Stimulated activated CD4-positive, alpha-beta T cell treated with anti-CD3 and anti-CD28 coated beads, Interleukin-1b, Interleukin-23, amount 100 ng/mL, for 1 hour (primary cell): ENCODE data around the gene C4BPB.

Experiments
- DNase-seq, 2 donors: peaks; one replicate each; pipeline ENCODE4 v3.0.0-alpha.2; 2020; ENCODE audit warnings: low read depth in 2 of 2

Gene C4BPB

DNA sequence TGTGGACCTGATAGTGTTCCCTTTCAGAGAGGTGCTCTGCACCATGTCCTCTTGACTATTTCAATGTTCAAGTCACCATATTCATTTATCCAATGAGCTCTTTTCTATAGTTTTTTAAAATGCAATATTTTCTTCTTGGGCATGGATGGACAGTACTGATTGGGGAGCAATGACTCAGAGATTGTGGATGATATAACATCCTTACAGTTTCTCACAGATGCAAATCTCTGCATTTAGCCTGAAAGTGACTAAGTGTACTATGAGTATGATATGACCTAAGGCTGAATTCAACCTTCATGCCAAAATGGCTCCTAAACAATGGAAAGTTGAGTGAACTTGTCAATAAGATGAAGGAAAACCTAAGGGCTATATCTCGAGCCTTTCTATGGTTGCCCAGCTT is 51.9 kb downstream of the C4BPB start:
- no peak for DNase-seq

DNA sequence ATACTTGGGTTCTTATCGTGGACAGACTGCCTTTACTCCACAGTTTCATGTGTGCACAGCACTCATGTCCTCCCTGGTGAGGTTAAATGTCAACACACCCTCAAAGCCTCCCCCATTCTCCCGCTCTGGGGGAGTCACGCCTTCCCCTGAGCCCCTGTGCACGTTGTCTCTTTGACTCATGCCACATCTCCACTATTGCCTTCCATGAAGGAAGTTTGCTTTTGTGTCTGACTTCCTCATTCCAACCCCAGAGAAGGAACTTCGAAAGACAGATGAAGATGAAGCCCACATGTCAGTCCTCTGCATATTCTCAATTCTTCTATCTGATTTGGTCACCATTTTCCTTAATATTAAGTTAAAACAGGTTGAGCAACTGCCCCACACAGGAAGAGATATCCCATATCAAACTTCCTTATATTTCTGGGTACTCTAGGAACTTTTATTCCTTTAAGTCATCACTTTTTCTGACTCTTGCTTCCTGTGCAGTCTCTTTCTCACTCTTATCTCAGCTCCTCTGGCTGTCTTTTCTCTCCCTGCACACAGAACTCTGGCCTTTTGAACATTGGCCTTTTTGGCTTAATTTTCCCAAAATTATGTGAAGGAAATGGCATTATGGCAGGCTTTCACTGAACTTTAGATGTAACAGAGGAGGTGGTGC is 56.9 kb downstream of the C4BPB start:
- no peak for DNase-seq
